Stimulated activated CD4-positive, alpha-beta T cell treated with anti-CD3 and anti-CD28 coated beads, Interleukin-15, amount 100 ng/mL, for 48 hours (primary cell): ENCODE data around the gene MAPK1.
"Not testable (repeated sequence)": the region's sequence is repeated elsewhere in the genome, so short reads cannot be mapped to it uniquely, and the experiment has no call there.

ENCODE experiments used
- DNase-seq, 2 donors: peaks; one replicate each; pipeline ENCODE4 v3.0.0-alpha.2; 2020; ENCODE audit warnings: low read depth in 2 of 2

The MAPK1 gene

GRCh38 chr22:21726650-21727049, 140.8 kb downstream of the MAPK1 start:
- peak; percentile 14 to 15 for DNase-seq

- DNase-seq, result no peak
Measured at GRCh38 chr22:21725956-21726649, 141.3 kb downstream of the MAPK1 start.

- DNase-seq, result not testable (repeated sequence)
Measured at GRCh38 chr22:21724496-21724895, 142.9 kb downstream of the MAPK1 start.

- not testable (repeated sequence) for DNase-seq
Measured at GRCh38 chr22:21721195-21721852, 146.1 kb downstream of the MAPK1 start.

- DNase-seq, result not testable (repeated sequence)
Measured at GRCh38 chr22:21720191-21720859, 147.1 kb downstream of the MAPK1 start.

GRCh38 chr22:21719024-21719423, 148.4 kb downstream of the MAPK1 start:
- DNase-seq, result no peak

- DNase-seq, result no peak
Measured at GRCh38 chr22:21718499-21718898, 148.9 kb downstream of the MAPK1 start.

- not testable (repeated sequence) for DNase-seq
Measured at GRCh38 chr22:21716395-21717122, 150.9 kb downstream of the MAPK1 start.

- DNase-seq, result no peak
Measured at GRCh38 chr22:21714786-21715185, 152.7 kb downstream of the MAPK1 start.

- no peak for DNase-seq
Measured at GRCh38 chr22:21714059-21714770, 153.2 kb downstream of the MAPK1 start.

- DNase-seq, result no peak
Measured at GRCh38 chr22:21713428-21714058, 153.9 kb downstream of the MAPK1 start.

- peak in 1 of 2 donors; percentile 38 for DNase-seq
Measured at GRCh38 chr22:21712751-21713427, 154.6 kb downstream of the MAPK1 start.

- DNase-seq, result no peak
Measured at GRCh38 chr22:21711851-21712250, 155.6 kb downstream of the MAPK1 start.

GRCh38 chr22:21710156-21710555, 157.3 kb downstream of the MAPK1 start:
- DNase-seq, result no peak

GRCh38 chr22:21709688-21710087, 157.8 kb downstream of the MAPK1 start:
- no peak for DNase-seq

GRCh38 chr22:21708960-21709359, 158.5 kb downstream of the MAPK1 start:
- DNase-seq, result no peak

GRCh38 chr22:21707677-21708076, 159.8 kb downstream of the MAPK1 start:
- no peak for DNase-seq
